Gastrocnemius medialis (tissue), 4 donors: Measurements from ENCODE around the gene EGFLAM.

ENCODE experiments used
- CTCF ChIP-seq, 5 experiments: fragments of 450-650 bp in 3 of 5; fragments of 200-600 bp in 2 of 5; sonication (generic) in 2 of 5; IDR thresholded peaks in 4 of 5; conservative IDR thresholded peaks in 1 of 5; 1 replicate in 4 of 5; 2 replicates in 1 of 5; pipeline ENCODE4 v1.5.1; 2016 to 2019; ENCODE audit warnings: antibody characterized with exemption in 5 of 5, mild to moderate bottlenecking in 3 of 5, moderate library complexity in 3 of 5
- POLR2A ChIP-seq, 2 donors: fragments of 450-650 bp; IDR thresholded peaks; one replicate each; pipeline ENCODE4 v1.6.1; 2017; ENCODE audit warnings: antibody characterized with exemption in 2 of 2, mild to moderate bottlenecking in 2 of 2, moderate library complexity in 2 of 2

DNA sequence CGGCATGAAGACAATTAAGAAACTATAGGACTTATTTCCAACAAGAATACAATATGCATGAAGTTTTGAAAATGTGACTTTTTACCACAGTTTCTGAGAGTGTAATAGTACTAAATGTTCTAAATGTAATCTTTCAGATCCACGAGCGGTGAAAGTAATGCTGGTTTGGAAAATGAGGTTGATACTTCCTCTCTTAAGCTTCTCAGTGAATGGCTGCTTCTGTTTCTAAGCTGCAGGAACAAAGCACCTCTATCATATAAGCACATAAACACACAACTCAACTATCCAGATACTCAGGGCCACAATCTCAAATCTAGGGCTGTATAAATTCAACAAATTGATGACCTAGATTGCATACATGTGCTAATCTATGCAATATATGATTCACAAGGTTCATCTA lies 219.8 kb downstream of the EGFLAM start:
- TF ChIP-seq CTCF (IDR thresholded peaks at IDR 0.05 in 4 of 5, conservative IDR thresholded peaks at IDR 0.05 in 1 of 5): no peak
- TF ChIP-seq POLR2A (IDR thresholded peaks at IDR 0.05): no peak
